ENCODE data around the gene TSHZ3.

The TSHZ3 gene

GRCh38 chr19:31260171-31260933 lies 88.9 kb downstream of the TSHZ3 start:
- no peak for DNase-seq

- DNase-seq = no peak
Observed at GRCh38 chr19:31258211-31259052, 90.8 kb downstream of the TSHZ3 start.

GRCh38 chr19:31257426-31258130 lies 91.7 kb downstream of the TSHZ3 start:
- DNase-seq = no peak

GRCh38 chr19:31257025-31257424 lies 92.2 kb downstream of the TSHZ3 start:
- DNase-seq = no peak

GRCh38 chr19:31256593-31256960 lies 92.7 kb downstream of the TSHZ3 start:
- DNase-seq = no peak

GRCh38 chr19:31255831-31256592 lies 93.2 kb downstream of the TSHZ3 start:
- no peak for DNase-seq

GRCh38 chr19:31255174-31255799 lies 93.9 kb downstream of the TSHZ3 start:
- no peak for DNase-seq

- no peak for DNase-seq
Observed at GRCh38 chr19:31254611-31255010, 94.6 kb downstream of the TSHZ3 start.

- DNase-seq = no peak
Observed at GRCh38 chr19:31254180-31254551, 95.1 kb downstream of the TSHZ3 start.

GRCh38 chr19:31253526-31254179 lies 95.6 kb downstream of the TSHZ3 start:
- no peak for DNase-seq

- DNase-seq = no peak
Observed at GRCh38 chr19:31252441-31252840, 96.8 kb downstream of the TSHZ3 start.

- DNase-seq = no peak
Observed at GRCh38 chr19:31249217-31249616, 100.0 kb downstream of the TSHZ3 start.

GRCh38 chr19:31235806-31236205 lies 113.4 kb downstream of the TSHZ3 start:
- DNase-seq = no peak

- DNase-seq = peak; percentile 30
Observed at GRCh38 chr19:31233295-31233800, 115.9 kb downstream of the TSHZ3 start.

GRCh38 chr19:31232871-31233270 lies 116.4 kb downstream of the TSHZ3 start:
- peak; percentile 95 for DNase-seq

- DNase-seq = peak; percentile 32
Observed at GRCh38 chr19:31232180-31232579, 117.1 kb downstream of the TSHZ3 start.

- DNase-seq = peak; percentile 33
Observed at GRCh38 chr19:31231237-31231636, 118.0 kb downstream of the TSHZ3 start.

- no peak for DNase-seq
Observed at GRCh38 chr19:31226151-31226935, 122.9 kb downstream of the TSHZ3 start.

All from fibroblast of skin of back (primary cell).